K562 (cell line): ENCODE data around the gene SDR9C7. TPM values are rescaled to one million over a fixed set of nuclear protein-coding genes. Genes with fewer than 3 reads are reported as not detected.
"Not testable (repeated sequence)": the region's sequence is repeated elsewhere in the genome, so short reads cannot be mapped to it uniquely, and the experiment has no call there.

Source experiments
- ATAC-seq: fragments of 200-7000 bp; cut with Tn5 transposase; 3 replicates; pipeline ENCODE4 v1.9.1; 2020; ENCODE audit warnings: moderate library complexity
- BruUV-seq: library from RNA; stranded (reverse); fragments of 400-500 nt; replicated peaks from 2 replicates; lab custom pipeline; 2021; lab: Mats Ljungman, UMichigan
- CTCF ChIA-PET: fragments of 300-600 bp; formaldehyde crosslinking; extraction: SDS; loops from one replicate; lab custom pipeline; 2021; ENCODE audit warnings: low intra/inter-chr PET ratio; lab: Yijun Ruan, JAX
- POLR2A ChIA-PET: fragments of 300-600, 350-650 bp; sonication (Branson Sonifier 250); formaldehyde crosslinking; extraction: SDS; loops from one replicate; lab custom pipeline; 2021; ENCODE audit warnings: antibody characterized with exemption, inconsistent platforms; lab: Yijun Ruan, JAX
- DNase-seq, 4 experiments: peaks; one replicate each; pipeline versions ENCODE4 v3.0.0 to v3.0.0-alpha.2; 2011 to 2018; ENCODE audit warnings: low spot score in 3 of 4, mixed read lengths in 3 of 4; ENCODE audit errors: extremely low read depth in 1 of 4
- FAIRE-seq: peaks from 2 replicates; lab custom pipeline; 2011; peaks lifted over from hg19 to GRCh38; lab: Jason Lieb, UNC
- H2AFZ ChIP-seq: 2 replicates; pipeline ENCODE4 v1.6.0; 2011; ENCODE audit warnings: low read depth, low read length, control low read depth, inconsistent platforms
- H3K27ac ChIP-seq: fragments of 200-600 bp; 3 replicates; pipeline ENCODE4 v1.8.0; 2011; ENCODE audit warnings: low read depth, mild to moderate bottlenecking, control low read depth, inconsistent platforms, low read length, moderate library complexity, mixed read lengths; ENCODE audit errors: extremely low read depth
- H3K27me3 ChIP-seq, 2 experiments: fragments of 300-600 bp in 1 of 2; 2 replicates in 1 of 2; 3 replicates in 1 of 2; pipeline versions ENCODE4 v1.6.0 to v1.8.0; 2011; ENCODE audit warnings: inconsistent platforms in 2 of 2, low read length in 2 of 2, mild to moderate bottlenecking in 1 of 2, mixed read lengths in 1 of 2, moderate library complexity in 1 of 2; ENCODE audit not compliant: control insufficient read depth in 2 of 2, insufficient read depth in 2 of 2
- H3K36me3 ChIP-seq: fragments of 300-600 bp; 3 replicates; pipeline ENCODE4 v1.8.0; 2011; ENCODE audit warnings: mild to moderate bottlenecking, low read length, inconsistent platforms; ENCODE audit not compliant: control insufficient read depth, insufficient read depth
- H3K4me1 ChIP-seq, 2 experiments: fragments of 200-600 bp in 1 of 2; replicated peaks in 1 of 2; 2 replicates in 1 of 2; 3 replicates in 1 of 2; pipeline versions ENCODE4 v1.5.1 to v1.8.0; 2011; ENCODE audit warnings: inconsistent platforms in 2 of 2, low read length in 2 of 2, mild to moderate bottlenecking in 1 of 2, mixed read lengths in 1 of 2, moderate library complexity in 1 of 2; ENCODE audit not compliant: control insufficient read depth in 2 of 2, insufficient read depth in 2 of 2
- H3K4me2 ChIP-seq: 2 replicates; pipeline ENCODE4 v1.6.1; 2011; ENCODE audit warnings: low read length, control low read depth, inconsistent platforms, mixed read lengths; ENCODE audit not compliant: insufficient read depth
- H3K4me3 ChIP-seq: fragments of 200-600 bp; sonication (generic), shearing (Covaris generic); 2 replicates; pipeline ENCODE4 v1.5.1; 2016; ENCODE audit warnings: control low read depth, inconsistent platforms
- H3K79me2 ChIP-seq: fragments of 200-600 bp; 3 replicates; pipeline ENCODE4 v1.8.0; 2011; ENCODE audit warnings: low read length, inconsistent platforms; ENCODE audit not compliant: control insufficient read depth, insufficient read depth
- H3K9ac ChIP-seq, 2 experiments: 2 replicates each; pipeline versions ENCODE4 v1.6.0 to v1.6.1; 2011; ENCODE audit warnings: low read depth in 2 of 2, low read length in 2 of 2, control low read depth in 1 of 2, inconsistent platforms in 1 of 2, mild to moderate bottlenecking in 1 of 2, mixed read lengths in 1 of 2; ENCODE audit not compliant: insufficient read depth in 1 of 2
- H3K9me1 ChIP-seq: one replicate; pipeline ENCODE4 v1.6.0; 2011; ENCODE audit warnings: inconsistent platforms, mild to moderate bottlenecking, low read length, moderate library complexity; ENCODE audit not compliant: control insufficient read depth, insufficient read depth
- H3K9me3 ChIP-seq: replicated peaks from 2 replicates; pipeline ENCODE4 v1.5.1; 2011; ENCODE audit warnings: low read depth, low read length, inconsistent platforms; ENCODE audit not compliant: control insufficient read depth, insufficient read depth
- H4K20me1 ChIP-seq: replicated peaks from 2 replicates; pipeline ENCODE4 v1.6.1; 2011; ENCODE audit warnings: low read length, inconsistent platforms, mixed read lengths; ENCODE audit not compliant: control insufficient read depth, insufficient read depth
- FOXA3 ChIP-seq, 2 experiments: fragments of 450-650 bp in 1 of 2; sonication (generic) in 1 of 2; formaldehyde crosslinking; IDR thresholded peaks in 1 of 2; conservative IDR thresholded peaks in 1 of 2; 2 replicates each; pipeline versions ENCODE4 v1.4.0 to v1.8.0; 2020 to 2022; ENCODE audit warnings: mild to moderate bottlenecking in 2 of 2, missing genetic modification reagents in 1 of 2
- FOXK2 ChIP-seq, 2 experiments: fragments of 450-650 bp; IDR thresholded peaks in 1 of 2; conservative IDR thresholded peaks in 1 of 2; 2 replicates each; pipeline ENCODE4 v1.6.1; 2016; ENCODE audit warnings: low read depth in 2 of 2, mild to moderate bottlenecking in 1 of 2
- HDAC2 ChIP-seq: fragments of 450-650 bp; IDR thresholded peaks from 2 replicates; pipeline ENCODE4 v1.6.1; 2016; ENCODE audit warnings: mild to moderate bottlenecking
- NFRKB ChIP-seq: fragments of 450-650 bp; IDR thresholded peaks from 2 replicates; pipeline ENCODE4 v1.6.1; 2016; ENCODE audit warnings: low read depth
- NRF1 ChIP-seq, 2 experiments: fragments of 450-650 bp; IDR thresholded peaks in 1 of 2; conservative IDR thresholded peaks in 1 of 2; 2 replicates each; pipeline ENCODE4 v1.6.1; 2014; ENCODE audit warnings: mild to moderate bottlenecking in 2 of 2
- YY1 ChIP-seq, 3 experiments: IDR thresholded peaks; 2 replicates each; pipeline ENCODE4 v1.6.1; 2011; ENCODE audit warnings: low read length in 2 of 3, mild to moderate bottlenecking in 2 of 3, moderate library complexity in 2 of 3, borderline replicate concordance in 1 of 3, control low read depth in 1 of 3, low read depth in 1 of 3; ENCODE audit not compliant: insufficient read depth in 3 of 3, insufficient replicate concordance in 2 of 3, control insufficient read depth in 1 of 3, insufficient read length in 1 of 3; ENCODE audit errors: extremely low read depth in 1 of 3
- ZSCAN29 ChIP-seq: fragments of 450-650 bp; IDR thresholded peaks from 2 replicates; pipeline ENCODE4 v1.6.1; 2017
- WGBS: fragments of 100-300 bp; shearing (Covaris generic); methylation state at CpG from one replicate; pipeline ENCODE4 v1.1.6; 2016; ENCODE audit warnings: low coverage, mixed read lengths; ENCODE audit not compliant: insufficient coverage; ENCODE audit errors: missing lambda C conversion rate; 5-methylcytosine and 5-hydroxymethylcytosine counted together
- in situ Hi-C: fragments of 300-500 bp; cut with MboI; formaldehyde crosslinking; loops from 4 replicates; pipeline ENCODE4 v1.15.0; 2018; ENCODE audit warnings: inconsistent platforms, mixed read lengths
- intact Hi-C: fragments of 100-400 bp; cut with micrococcal nuclease; formaldehyde crosslinking; loops from 2 replicates; pipeline ENCODE4 v1.14.2; 2022
- polyA plus RNA-seq, 8 experiments: library from polyadenylated mRNA; depleted of rRNA in 4 of 8; stranded (reverse) in 5 of 8; unstranded in 3 of 8; fragments of >200 nt; fragmentation: Nextera tagmentation in 2 of 8; fragmentation: Illumina TruSeq in 1 of 8; extraction: Ambion mirVana in 2 of 8; extraction: Trizol in 1 of 8; gene quantifications; 2 replicates each; pipeline versions ENCODE4 v1.2.1 to v1.2.3, GENCODE V29; 2011 to 2014; ENCODE audit warnings: inconsistent platforms in 1 of 8, missing spikeins in 1 of 8
- total RNA-seq, 7 experiments: library from RNA; depleted of rRNA in 6 of 7; stranded (reverse); fragments of >200 nt in 6 of 7; fragmentation: Illumina TruSeq in 2 of 7; extraction: Trizol in 2 of 7; gene quantifications; 2 replicates each; pipeline versions ENCODE4 v1.2.1 to v1.2.3, GENCODE V29; 2011 to 2021; ENCODE audit warnings: low replicate concordance in 1 of 7
- TF ChIP-seq, protein P1 (sequence below): sonication (generic); formaldehyde crosslinking; IDR thresholded peaks from 2 replicates; pipeline ENCODE4 v1.8.0; 2022; ENCODE audit warnings: missing genetic modification reagents, mild to moderate bottlenecking, moderate library complexity, borderline replicate concordance
- TF ChIP-seq, protein P2 (sequence below), 2 experiments: fragments of 450-650 bp; IDR thresholded peaks; 2 replicates each; pipeline ENCODE4 v1.6.1; 2016
- TF ChIP-seq, protein P3 (sequence below): fragments of 450-650 bp; IDR thresholded peaks from 2 replicates; pipeline ENCODE4 v1.6.1; 2016; ENCODE audit warnings: mild to moderate bottlenecking

Gene SDR9C7
- total and polyA plus RNA-seq, 9 of the 15 experiments (the other 6 are each of a cell fraction or from before 2014, with no cell fraction given), result 0.04 to 0.59 (median 0.06) TPM; not detected in 6

DNA sequence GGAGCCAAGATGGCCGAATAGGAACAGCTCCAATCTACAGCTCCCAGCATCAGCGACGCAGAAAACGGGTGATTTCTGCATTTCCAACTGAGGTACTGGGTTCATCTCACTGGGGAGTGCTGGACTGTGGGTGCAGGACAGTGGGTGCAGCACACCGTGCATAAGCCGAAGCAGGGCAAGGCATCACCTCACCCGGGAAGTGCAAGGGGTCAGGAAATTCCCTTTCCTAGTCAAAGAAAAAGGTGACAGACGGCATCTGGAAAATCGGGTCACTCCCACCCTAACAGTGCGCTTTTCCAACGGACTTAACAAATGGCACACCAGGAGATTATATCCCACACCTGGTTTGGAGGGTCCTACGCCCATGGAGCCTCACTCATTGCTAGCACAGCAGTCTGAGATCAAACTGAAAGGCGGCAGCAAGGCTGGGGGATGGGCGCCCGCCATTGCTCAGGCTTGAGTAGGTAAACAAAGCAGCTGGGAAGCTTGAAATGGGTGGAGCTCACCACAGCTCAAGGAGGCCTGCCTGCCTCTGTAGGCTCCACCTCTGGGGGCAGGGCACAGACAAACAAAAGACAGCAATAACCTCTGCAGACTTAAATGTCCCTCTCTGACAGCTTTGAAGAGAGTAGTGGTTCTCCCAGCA, 31.9 kb upstream of the SDR9C7 start:
- Histone ChIP-seq H3K4me1 (peaks cover 4 to 16% of the 10 kb centered on the region in 2 experiments; a peak in 3 of 5 replicates), H3K4me2 (peak overlapping the region; percentile 49), H3K27ac (peak overlapping the region; percentile 50; the same call in 1 of the 3 replicates), H2AFZ (peak overlapping the region; percentile 86)
- H4K20me1 ChIP-seq, intact Hi-C loops, H3K79me2 ChIP-seq, CTCF ChIA-PET, FAIRE-seq, in situ Hi-C loops, H3K9me1 ChIP-seq, H3K36me3 ChIP-seq, H3K9ac ChIP-seq, H3K4me3 ChIP-seq, BruUV-seq, H3K9me3 ChIP-seq, H3K27me3 ChIP-seq: not testable (repeated sequence)
- 56% methylated on average over 15 of the region's 15 CpGs for WGBS
- DNase-seq (peak in 1 of 4 experiments; percentile 61), ATAC-seq (peak; percentile 50; the same call in 1 of the 3 replicates)
- TF ChIP-seq HDAC2, result 0 out of 2 replicates have a peak, but pooled peaks have one; percentile 10
- TF ChIP-seq ZSCAN29, result 0 out of 2 replicates have a peak, but pooled peaks have one; percentile 41
- TF ChIP-seq YY1 (IDR thresholded peaks at IDR 0.05; ENCODE audit: borderline replicate concordance in 1 of 3, control insufficient read depth in 1 of 3, extremely low read depth in 1 of 3, insufficient read depth in 3 of 3, insufficient read length in 1 of 3, insufficient replicate concordance in 2 of 3, low read depth in 1 of 3, low read length in 2 of 3), result peak in 2 of 3 experiments; percentile 60 to 76
- TF ChIP-seq, protein P1, sequence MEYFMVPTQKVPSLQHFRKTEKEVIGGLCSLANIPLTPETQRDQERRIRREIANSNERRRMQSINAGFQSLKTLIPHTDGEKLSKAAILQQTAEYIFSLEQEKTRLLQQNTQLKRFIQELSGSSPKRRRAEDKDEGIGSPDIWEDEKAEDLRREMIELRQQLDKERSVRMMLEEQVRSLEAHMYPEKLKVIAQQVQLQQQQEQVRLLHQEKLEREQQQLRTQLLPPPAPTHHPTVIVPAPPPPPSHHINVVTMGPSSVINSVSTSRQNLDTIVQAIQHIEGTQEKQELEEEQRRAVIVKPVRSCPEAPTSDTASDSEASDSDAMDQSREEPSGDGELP (CRISPR knock-in tag), result peak; percentile 63; the same call in 1 of the 2 replicates
- TF ChIP-seq, protein P2, sequence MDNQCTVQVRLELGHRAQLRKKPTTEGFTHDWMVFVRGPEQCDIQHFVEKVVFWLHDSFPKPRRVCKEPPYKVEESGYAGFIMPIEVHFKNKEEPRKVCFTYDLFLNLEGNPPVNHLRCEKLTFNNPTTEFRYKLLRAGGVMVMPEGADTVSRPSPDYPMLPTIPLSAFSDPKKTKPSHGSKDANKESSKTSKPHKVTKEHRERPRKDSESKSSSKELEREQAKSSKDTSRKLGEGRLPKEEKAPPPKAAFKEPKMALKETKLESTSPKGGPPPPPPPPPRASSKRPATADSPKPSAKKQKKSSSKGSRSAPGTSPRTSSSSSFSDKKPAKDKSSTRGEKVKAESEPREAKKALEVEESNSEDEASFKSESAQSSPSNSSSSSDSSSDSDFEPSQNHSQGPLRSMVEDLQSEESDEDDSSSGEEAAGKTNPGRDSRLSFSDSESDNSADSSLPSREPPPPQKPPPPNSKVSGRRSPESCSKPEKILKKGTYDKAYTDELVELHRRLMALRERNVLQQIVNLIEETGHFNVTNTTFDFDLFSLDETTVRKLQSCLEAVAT (IDR thresholded peaks at IDR 0.05), result peak in 1 of 2 experiments; percentile 60; a peak in 2 of 4 replicates
- TF ChIP-seq FOXK2 (conservative IDR thresholded peaks at IDR 0.05 in 1 of 2, IDR thresholded peaks at IDR 0.05 in 1 of 2; ENCODE audit: low read depth in 2 of 2), result peak; percentile 84 to 85; a peak in 3 of 4 replicates
- peak; percentile 16 to 30; a peak in 1 of 4 replicates for TF ChIP-seq NRF1 (conservative IDR thresholded peaks at IDR 0.05 in 1 of 2, IDR thresholded peaks at IDR 0.05 in 1 of 2)
- TF ChIP-seq, protein P3, sequence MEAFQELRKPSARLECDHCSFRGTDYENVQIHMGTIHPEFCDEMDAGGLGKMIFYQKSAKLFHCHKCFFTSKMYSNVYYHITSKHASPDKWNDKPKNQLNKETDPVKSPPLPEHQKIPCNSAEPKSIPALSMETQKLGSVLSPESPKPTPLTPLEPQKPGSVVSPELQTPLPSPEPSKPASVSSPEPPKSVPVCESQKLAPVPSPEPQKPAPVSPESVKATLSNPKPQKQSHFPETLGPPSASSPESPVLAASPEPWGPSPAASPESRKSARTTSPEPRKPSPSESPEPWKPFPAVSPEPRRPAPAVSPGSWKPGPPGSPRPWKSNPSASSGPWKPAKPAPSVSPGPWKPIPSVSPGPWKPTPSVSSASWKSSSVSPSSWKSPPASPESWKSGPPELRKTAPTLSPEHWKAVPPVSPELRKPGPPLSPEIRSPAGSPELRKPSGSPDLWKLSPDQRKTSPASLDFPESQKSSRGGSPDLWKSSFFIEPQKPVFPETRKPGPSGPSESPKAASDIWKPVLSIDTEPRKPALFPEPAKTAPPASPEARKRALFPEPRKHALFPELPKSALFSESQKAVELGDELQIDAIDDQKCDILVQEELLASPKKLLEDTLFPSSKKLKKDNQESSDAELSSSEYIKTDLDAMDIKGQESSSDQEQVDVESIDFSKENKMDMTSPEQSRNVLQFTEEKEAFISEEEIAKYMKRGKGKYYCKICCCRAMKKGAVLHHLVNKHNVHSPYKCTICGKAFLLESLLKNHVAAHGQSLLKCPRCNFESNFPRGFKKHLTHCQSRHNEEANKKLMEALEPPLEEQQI, result 0 out of 2 replicates have a peak, but pooled peaks have one; percentile 29
- peak; percentile 60; the same call in 1 of the 2 replicates for TF ChIP-seq NFRKB
- TF ChIP-seq FOXA3 (CRISPR knock-in tag; conservative IDR thresholded peaks at IDR 0.05 in 1 of 2, IDR thresholded peaks at IDR 0.05 in 1 of 2), result peak; percentile 71 to 90
- POLR2A ChIA-PET, result interaction anchor here (0.6 to 0.7 kb wide), 2 partner anchors 45 to 57 kb away, joined by 3 to 4 read pairs; no protein-coding TSS in a partner anchor
